SK-N-MC (cell line): ENCODE measurements around the gene PRG3.

Experiments
- EZH2 ChIP-seq: fragments of 200-600 bp; sonication (generic); IDR thresholded peaks from one replicate; pipeline ENCODE4 v1.6.1; 2017; ENCODE audit warnings: antibody characterized with exemption
- POLR2AphosphoS5 ChIP-seq: IDR thresholded peaks from 2 replicates; pipeline ENCODE4 v1.6.1; 2012; ENCODE audit warnings: mild to moderate bottlenecking, low read depth, low read length, borderline replicate concordance

DNA sequence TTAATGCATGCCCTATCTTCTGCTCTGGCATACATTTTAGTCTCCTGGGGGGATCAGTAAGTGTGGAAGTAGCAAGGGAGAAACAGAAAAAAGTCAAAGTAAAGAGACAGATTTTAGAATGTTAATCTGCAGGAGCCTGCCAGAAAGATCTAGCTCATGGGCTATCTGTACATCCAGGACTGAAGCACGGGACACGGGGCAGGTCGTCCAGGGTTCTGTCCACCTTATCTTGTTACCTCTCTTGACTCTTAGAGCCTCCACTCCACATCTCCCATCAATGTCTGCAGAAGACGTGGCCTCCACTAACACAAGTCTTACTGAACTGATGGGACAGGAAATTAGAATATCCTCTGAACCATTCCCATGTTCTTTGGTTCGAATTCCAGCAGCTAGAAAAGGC lies 47.7 kb upstream of the PRG3 start:
- TF ChIP-seq EZH2 = no peak
- no peak for TF ChIP-seq POLR2AphosphoS5
